ENCODE data around the gene PRKCH.
"Not testable (repeated sequence)": the region's sequence is repeated elsewhere in the genome, so short reads cannot be mapped to it uniquely, and the experiment has no call there.

The PRKCH gene

DNA sequence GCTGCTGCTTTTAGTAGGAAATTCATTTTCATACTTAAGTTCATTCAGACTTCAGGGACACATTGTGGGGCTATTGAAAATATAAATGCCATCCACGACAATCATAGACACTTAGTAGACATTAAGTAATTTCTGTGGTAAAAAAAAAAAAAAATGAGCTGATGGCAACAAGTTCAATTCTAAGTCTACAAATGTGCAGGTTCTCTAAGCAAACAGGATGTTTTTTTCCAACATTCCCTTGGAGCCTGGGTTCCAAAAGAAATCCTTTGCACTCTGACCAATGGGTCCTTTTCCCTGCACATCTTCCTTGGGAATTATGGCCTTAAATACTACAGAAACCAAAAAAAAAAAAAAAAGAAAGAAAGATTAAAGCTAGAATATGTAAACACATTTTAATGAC, 198.4 kb downstream of the PRKCH start:
- DNase-seq: no peak

DNA sequence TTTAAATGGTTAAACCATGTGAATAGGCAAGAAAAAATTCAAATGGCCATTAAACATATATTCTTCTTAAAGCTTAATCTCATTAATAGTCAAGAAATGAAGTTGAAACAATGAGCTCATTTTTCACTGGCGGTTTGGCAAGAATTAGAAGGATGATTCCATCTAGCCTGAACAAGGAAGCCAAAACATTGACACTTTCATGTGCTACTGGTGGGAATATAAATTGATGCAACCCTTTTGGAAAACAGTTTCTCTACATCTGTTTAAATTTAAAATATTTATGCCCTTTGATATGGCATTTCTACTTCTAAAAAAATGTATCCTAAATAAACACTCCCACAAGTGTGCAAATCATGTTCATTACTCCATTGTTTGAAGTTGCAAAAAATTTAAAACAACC, 199.2 kb downstream of the PRKCH start:
- no peak for DNase-seq

- peak; percentile 34 for DNase-seq
These were observed 200.4 kb downstream of the PRKCH start for GRCh38 chr14:61521773-61522172.

DNA sequence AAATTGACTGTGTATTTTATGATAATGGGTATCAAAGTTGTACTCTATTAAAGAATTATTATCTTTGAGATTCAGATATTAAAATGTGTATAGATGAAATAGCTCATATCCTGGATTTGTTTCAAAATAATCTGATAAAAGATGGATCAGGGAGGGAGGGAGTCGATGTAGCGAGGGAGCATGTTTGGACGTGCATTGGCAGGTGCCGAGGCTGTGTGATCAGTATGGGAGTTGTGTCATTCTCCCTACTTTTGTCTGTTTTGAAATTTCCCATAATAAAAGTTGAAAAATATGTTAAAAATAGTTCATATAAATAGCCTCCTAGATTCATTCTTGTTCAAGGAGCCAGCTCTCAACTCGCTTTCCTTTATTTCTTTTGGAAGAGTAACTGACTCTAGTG, 202.4 kb downstream of the PRKCH start:
- DNase-seq: no peak

DNA sequence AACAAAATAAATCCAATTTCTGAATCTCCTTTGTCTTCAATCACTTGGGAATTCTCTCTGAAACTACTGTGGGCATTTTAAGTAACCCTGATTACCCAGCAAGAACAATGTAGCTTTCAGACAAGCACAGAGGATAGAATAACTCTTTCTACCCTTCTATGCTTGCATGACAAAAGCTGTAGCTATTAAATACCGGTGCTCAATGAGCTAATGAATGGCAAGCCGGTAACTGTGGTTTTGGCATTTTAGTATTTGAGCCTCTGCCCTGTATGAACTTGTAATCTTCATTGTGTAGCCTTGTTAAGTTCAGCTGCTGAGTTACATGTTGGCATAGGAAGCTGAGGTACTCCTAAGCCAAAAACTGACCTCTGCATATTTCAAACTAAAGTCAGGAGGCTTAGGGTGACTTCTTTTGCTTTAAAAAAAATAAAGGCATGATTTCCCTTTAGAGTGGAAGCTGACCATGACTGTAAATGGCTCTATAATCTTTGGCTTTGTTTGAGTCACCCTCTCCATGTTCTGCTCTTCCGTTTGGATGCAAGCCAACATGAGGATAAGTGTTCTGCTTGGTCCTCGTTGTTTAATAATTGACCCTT, 202.9 kb downstream of the PRKCH start:
- peak; percentile 97 for DNase-seq

GRCh38 chr14:61524936-61525292, 203.5 kb downstream of the PRKCH start:
- DNase-seq: no peak

- peak; percentile 33 for DNase-seq
These were observed 204.1 kb downstream of the PRKCH start for GRCh38 chr14:61525293-61526011.

DNA sequence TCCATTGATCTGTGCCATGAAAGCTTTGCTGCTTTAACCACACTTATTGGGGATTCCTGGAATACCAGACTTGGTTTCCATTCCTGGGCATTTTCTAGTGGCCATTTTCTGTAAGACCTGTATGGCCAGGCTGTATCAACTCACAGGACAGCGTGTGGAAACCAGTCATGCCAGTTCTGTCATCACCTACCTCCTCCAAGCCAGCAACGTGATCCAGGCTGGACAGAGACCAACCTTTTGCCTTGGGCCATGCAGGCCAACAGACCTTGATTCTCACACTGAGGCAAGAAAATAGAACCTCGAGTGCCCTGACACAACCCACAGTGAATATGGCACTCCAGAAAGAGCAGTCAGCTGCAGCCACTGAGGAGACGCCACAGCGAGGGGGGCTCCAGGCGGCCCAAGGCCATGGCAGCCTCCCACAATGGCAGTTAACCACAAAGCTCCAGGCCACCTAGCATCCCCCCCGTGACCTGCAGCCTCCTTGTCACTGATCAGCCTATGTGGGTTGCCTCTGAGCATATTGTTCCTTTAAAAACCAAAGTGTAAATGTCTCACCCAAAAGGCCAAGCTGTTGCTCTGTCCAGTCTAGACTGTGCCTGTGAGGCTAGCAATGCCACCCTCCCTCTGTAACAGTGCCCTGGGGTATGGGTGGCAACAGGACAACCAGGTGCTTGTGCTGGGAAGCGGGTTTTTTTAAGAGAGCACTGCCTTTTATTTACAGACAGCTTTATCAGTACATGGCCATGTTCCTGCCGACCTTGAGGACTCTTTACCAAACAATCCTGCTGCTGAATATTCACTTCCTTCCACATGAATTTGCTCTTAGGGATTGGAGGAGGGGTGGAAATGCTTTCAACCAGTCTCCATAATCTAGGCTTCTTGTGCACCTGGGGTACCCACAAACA, 205.3 kb downstream of the PRKCH start:
- peak; percentile 94 for DNase-seq

GRCh38 chr14:61527325-61528100, 206.1 kb downstream of the PRKCH start:
- DNase-seq: peak; percentile 28

DNA sequence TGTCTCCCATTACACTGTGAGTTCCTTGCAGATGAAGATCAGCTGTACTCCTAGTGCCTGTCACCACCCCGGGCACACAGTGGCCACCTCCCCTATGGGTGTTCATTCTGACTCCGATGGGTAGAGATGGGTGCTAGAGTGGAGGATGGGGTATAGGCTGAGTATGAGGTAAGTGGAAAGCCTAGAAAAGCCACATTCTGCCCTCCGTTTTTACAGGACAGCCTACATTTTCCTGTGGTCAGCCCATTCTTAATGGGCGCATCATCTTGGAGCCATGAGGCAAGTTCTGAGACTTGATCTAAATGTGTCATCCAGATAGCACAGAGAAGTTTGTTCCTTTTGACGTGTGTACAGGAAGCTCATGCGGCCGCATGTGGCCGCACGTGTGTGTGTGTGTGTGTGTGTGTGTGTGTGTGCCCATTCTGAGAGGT, 207.2 kb downstream of the PRKCH start:
- no peak for DNase-seq

DNA sequence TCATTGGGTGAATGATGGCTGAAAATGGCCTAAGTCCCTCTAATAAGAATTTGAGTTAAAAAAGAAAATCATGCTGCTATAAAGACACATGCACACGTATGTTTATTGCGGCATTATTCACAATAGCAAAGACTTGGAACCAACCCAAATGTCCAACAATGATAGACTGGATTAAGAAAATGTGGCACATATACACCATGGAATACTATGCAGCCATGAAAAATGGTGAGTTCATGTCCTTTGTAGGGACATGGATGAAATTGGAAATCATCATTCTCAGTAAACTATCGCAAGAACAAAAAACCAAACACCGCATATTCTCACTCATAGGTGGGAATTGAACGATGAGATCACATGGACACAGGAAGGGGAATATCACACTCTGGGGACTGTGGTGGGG, 208.0 kb downstream of the PRKCH start:
- DNase-seq: not testable (repeated sequence)

GRCh38 chr14:61530296-61530695, 208.9 kb downstream of the PRKCH start:
- DNase-seq: no peak

- no peak for DNase-seq
These were observed 209.5 kb downstream of the PRKCH start for GRCh38 chr14:61530896-61531295.

GRCh38 chr14:61531465-61532122, 210.2 kb downstream of the PRKCH start:
- no peak for DNase-seq

- no peak for DNase-seq
These were observed 210.7 kb downstream of the PRKCH start for GRCh38 chr14:61532123-61532505.

GRCh38 chr14:61532763-61533162, 211.4 kb downstream of the PRKCH start:
- DNase-seq: no peak

DNA sequence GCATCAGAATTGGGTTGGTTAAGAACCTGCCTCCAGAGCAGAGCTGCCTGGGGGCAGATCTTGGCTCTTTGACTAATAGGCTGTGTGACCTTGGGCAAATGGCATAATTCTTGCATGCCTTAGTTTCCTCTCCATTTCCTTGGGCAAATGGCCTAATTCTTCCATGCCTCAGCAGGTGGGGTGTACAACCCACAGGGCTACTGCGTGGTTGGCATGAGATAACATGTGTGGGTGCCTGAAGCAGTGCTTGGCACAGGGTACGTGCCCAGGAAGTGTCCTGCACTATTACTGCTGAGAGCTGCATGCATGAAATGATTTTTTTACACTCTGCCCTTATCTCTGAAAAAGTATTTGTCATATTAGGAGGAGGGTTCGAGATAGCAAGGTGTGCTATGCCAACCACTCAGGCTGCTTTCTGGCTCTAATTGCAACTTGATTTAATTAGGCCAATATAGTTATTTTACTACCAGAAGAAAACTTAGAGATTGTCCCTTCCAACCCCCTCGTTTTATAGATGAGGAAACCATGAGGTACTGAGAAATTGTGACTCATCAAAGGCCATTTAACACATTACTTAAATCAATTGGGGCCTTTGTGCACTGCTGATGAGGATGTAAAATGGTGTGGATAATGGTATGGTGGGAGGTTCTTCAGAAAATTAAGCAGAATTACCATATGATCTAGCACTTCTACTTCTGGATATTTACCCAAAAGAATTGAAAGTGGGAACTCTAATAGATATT, 212.3 kb downstream of the PRKCH start:
- no peak for DNase-seq

DNA sequence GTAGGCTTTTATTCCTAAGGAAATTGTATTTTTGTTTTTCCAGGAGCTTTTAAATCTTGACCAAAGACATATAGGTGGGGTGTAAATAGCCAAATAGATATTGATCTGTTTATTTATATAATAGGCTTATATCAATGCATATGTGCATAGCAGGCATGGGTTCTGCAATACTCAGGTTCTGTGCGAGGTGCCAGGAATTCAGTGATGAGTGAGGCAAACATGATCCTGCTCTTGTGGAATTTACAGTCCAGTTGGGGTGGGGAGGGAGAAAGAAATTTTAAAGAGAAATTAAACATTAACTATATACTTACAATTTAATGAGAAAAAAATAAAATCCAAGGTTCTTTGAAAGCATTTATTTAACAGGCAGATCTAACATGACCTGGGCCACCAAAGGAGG, 213.7 kb downstream of the PRKCH start:
- DNase-seq: no peak

- no peak for DNase-seq
These were observed 214.1 kb downstream of the PRKCH start for GRCh38 chr14:61535458-61535857.

- DNase-seq: no peak
These were observed 215.5 kb downstream of the PRKCH start for GRCh38 chr14:61536661-61537562.
